Measurements from ENCODE around the gene ADGRF4. TPM values are rescaled to one million over a fixed set of nuclear protein-coding genes. Genes with fewer than 3 reads are reported as not detected.

ADGRF4 gene
- total and polyA plus RNA-seq, 2 donors (not counting 3 experiments of a cell fraction or from before 2014, with no cell fraction given): not detected

DNA sequence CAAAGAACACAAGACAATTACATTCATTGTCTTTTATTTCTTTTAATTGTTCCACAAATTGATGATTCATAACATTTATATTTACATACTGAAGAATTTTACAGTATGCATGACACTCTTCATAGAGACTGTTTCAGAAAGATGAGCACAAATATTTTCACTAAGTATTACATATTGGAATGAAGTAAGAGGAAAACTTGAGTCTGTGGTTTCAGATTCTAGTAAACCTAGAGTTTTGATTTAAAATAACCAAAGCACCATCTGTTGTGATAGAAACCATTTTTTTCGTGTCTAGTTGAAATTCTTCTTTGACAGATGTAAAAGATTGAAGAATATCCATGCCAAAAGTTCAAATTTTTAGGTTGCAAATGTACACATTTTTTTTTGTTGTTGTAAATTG is 51.4 kb downstream of the ADGRF4 start:
- no peak for FAIRE-seq
- H3K9me1 ChIP-seq (replicated peaks; ENCODE audit: control insufficient read depth, extremely low read depth, insufficient read depth, low read length): no peaks in the 10 kb centered on the region
- no TSS peak for BruUV-seq (replicated peaks)
- H3K27ac ChIP-seq (ENCODE audit: insufficient read depth, low read depth, low read length): no peak overlapping the region
- H2AFZ ChIP-seq (ENCODE audit: low read depth, low read length): no peak overlapping the region
- ChIA-PET CTCF (no interaction called here), POLR2A (no interaction called here)
- no peaks in the 10 kb centered on the region for H4K20me1 ChIP-seq (replicated peaks; ENCODE audit: control insufficient read depth, extremely low read depth, insufficient read depth, low read length)
- TF ChIP-seq, protein P1, sequence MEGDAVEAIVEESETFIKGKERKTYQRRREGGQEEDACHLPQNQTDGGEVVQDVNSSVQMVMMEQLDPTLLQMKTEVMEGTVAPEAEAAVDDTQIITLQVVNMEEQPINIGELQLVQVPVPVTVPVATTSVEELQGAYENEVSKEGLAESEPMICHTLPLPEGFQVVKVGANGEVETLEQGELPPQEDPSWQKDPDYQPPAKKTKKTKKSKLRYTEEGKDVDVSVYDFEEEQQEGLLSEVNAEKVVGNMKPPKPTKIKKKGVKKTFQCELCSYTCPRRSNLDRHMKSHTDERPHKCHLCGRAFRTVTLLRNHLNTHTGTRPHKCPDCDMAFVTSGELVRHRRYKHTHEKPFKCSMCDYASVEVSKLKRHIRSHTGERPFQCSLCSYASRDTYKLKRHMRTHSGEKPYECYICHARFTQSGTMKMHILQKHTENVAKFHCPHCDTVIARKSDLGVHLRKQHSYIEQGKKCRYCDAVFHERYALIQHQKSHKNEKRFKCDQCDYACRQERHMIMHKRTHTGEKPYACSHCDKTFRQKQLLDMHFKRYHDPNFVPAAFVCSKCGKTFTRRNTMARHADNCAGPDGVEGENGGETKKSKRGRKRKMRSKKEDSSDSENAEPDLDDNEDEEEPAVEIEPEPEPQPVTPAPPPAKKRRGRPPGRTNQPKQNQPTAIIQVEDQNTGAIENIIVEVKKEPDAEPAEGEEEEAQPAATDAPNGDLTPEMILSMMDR (IDR thresholded peaks at IDR 0.05; ENCODE audit: extremely low read depth in 1 of 2, insufficient read depth in 1 of 2, low read depth in 1 of 2, low read length in 2 of 2): no peak
- TF ChIP-seq EZH2 (IDR thresholded peaks at IDR 0.05; ENCODE audit: borderline replicate concordance, low read depth, low read length, severe bottlenecking) (no peak), JUN (IDR thresholded peaks at IDR 0.05; ENCODE audit: borderline replicate concordance, insufficient read depth, insufficient read length, low read depth) (no peak), GATA2 (IDR thresholded peaks at IDR 0.05; ENCODE audit: insufficient read depth, insufficient read length, low read depth, low read length) (no peak), POLR2A (IDR thresholded peaks at IDR 0.05; ENCODE audit: low read depth, low read length) (no peak), FOS (IDR thresholded peaks at IDR 0.05; ENCODE audit: borderline replicate concordance, insufficient read depth, low read length) (no peak), POLR2AphosphoS5 (IDR thresholded peaks at IDR 0.05; ENCODE audit: insufficient read depth, low read depth, low read length) (no peak), MYC (IDR thresholded peaks at IDR 0.05; ENCODE audit: low read depth, low read length) (no peak)
- TF ChIP-seq, protein P2, sequence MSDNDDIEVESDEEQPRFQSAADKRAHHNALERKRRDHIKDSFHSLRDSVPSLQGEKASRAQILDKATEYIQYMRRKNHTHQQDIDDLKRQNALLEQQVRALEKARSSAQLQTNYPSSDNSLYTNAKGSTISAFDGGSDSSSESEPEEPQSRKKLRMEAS (IDR thresholded peaks at IDR 0.05; ENCODE audit: insufficient read depth, insufficient read length): no peak
- no peak overlapping the region for H3K4me2 ChIP-seq (ENCODE audit: insufficient read depth, low read length)
- no peak for DNase-seq (ENCODE audit: low read depth, low spot score)
- H3K4me3 ChIP-seq (replicated peaks in 1 of 3; ENCODE audit: insufficient read depth in 1 of 3, low read depth in 1 of 3, low read length in 3 of 3): no peak overlapping the region
- no peaks in the 10 kb centered on the region for H3K9me3 ChIP-seq (replicated peaks; ENCODE audit: control insufficient read depth, insufficient read depth, low read length)
- intact Hi-C loops (cut with micrococcal nuclease): no loop called here
- no peak overlapping the region for H3K9ac ChIP-seq (replicated peaks; ENCODE audit: extremely low read depth, insufficient read depth, low read length)
- no peaks in the 10 kb centered on the region for H3K27me3 ChIP-seq (ENCODE audit: control insufficient read depth in 2 of 2, insufficient read depth in 2 of 2, low read length in 2 of 2)
- H3K36me3 ChIP-seq (ENCODE audit: control insufficient read depth in 2 of 2, extremely low read depth in 1 of 2, insufficient read depth in 2 of 2, low read length in 2 of 2): no peaks in the 10 kb centered on the region
- dilution Hi-C loops (cut with MboI; ENCODE audit: extremely low pct_ligation_motif_present, low sequenced_read_pairs): no loop called here
- no peaks in the 10 kb centered on the region for H3K4me1 ChIP-seq (ENCODE audit: control insufficient read depth, extremely low read depth, insufficient read depth, low read length)
- no peaks in the 10 kb centered on the region for H3K79me2 ChIP-seq (ENCODE audit: control insufficient read depth, insufficient read depth, low read length)

Data from endothelial cell of umbilical vein (primary cell).